Hematopoietic multipotent progenitor cell treated with erythropoietin and hydrocortisone succinate and interleukin-3 and kit ligand, for 8 days (in vitro differentiated cells): Measurements from ENCODE around the gene PLIN1.

Experiments
- DNase-seq: peaks from one replicate; pipeline ENCODE4 v3.0.0-alpha.2; 2015

The PLIN1 gene

DNA sequence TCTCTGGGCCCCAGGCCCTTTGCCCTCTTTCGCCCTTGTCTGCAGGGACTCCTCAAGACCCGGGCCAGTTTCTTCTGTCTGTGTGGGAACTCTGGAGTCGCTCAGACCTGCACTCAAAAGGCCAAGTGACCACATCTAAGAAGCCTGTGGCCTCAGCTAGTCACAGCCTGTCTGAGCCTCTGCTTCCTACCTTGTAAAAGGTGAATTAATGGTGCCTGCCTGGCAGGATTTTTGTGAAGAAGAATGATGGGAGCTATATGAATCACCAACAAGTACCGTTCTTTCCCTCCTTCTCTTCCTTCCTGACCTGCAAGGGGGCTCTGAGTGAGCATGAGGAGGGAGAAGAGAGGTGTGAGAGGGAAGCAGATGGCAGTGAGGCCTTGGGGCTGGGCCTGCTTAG lies 7.5 kb downstream of the PLIN1 start:
- DNase-seq: no peak

DNA sequence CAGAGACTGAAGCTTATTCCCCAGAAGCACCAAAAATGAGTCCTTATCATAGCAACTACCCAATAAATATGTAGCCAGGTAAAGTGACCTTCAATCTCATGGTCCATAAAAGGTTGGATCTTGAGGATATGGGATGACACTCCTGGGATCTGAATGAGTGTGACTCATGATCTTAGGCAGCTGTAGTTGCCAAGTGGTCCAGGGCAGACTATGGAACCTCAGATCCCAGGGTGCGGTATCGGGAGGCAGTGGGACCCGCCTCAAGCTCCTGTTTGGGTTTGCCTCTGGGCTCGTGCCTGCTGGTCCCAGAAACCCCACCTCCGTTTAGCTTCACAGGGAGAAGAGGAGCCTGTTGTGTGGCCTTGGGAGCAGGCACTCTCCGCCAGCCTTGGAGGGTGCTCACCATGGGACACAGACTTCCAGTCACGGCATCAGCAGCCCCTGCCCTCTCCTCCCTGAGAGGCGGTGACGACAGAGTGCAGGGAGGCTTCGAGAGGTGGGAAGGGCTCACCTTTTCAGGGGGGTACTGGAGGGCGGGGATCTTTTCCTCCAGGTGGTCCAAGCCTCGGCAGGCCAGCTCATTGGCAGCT lies 8.1 kb downstream of the PLIN1 start:
- DNase-seq: no peak

DNA sequence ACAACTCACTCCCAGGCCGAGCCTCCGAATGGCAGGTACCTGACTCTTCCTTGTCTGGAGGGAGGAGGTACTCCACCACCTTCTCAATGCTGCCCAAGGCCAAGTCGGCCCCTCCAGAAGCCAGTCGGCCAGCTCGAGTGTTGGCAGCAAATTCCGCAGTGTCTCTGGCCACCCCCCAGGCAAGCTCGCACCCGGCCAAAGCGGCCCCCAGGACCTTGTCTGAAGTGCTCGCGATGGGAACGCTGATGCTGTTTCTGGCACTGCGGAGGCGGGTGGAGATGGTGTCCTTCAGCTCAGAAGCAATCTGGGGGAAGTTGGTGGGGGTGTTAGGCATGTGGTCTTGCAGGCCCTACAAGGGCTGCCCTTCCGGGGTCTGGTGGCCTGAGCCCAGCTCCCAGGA lies 9.2 kb downstream of the PLIN1 start:
- no peak for DNase-seq

DNA sequence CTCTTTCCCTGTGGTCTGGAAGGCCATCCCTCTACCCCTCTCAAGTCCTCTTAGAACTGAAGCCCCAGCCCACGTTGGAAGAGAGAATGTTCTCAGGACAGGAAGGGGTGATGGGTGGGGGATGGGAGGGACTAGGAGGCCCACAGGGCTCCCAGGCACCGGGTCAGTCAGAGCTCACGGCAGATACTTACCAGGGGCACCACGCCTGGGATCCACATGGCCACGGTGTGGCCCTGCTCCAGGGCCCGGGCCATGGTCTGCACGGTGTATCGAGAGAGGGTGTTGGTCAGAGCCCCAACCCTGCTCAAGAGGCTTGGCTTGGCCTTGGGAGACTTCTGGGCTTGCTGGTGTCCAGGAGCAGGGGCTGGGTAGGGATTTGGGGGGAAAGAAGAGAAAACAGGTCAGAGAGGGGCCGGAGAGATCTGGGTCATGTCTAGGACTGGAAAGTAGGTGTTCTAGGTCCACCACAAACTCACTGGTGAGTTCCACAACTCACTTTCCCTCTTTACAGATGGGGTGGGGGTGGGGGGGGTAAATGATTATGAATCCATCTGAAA lies 9.8 kb downstream of the PLIN1 start:
- no peak for DNase-seq

DNA sequence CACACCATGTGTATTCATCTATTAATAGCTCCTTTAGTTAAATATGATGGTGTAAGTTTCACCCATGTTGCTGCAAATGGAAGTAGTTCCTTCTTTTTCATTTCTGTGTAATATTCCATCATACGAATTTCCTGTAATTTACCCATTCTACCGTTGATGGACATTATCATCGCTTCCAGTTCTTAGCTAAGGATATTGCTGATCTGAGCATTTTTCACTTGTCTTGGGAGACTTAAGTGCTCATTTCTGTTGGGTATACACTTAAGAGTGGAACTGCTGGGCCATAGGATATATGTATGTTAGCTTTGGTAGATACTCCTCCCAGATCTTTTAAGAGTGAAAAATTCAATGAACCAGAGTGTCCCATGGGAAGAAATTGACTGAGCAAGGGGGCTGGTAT lies 11.0 kb downstream of the PLIN1 start:
- no peak for DNase-seq

DNA sequence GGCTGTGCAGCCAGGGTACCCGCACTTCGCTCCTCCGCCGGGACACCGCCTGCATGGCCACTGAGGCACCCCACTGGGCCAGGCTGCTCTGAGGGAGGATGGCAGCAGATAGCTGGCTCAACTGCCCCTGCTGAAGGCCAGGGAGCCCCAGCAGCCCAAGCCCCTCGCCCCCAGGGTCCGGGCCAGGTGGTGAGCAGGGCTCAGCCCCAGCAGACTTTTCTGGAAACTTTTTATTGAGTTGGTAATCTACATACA lies 11.5 kb downstream of the PLIN1 start:
- no peak for DNase-seq

DNA sequence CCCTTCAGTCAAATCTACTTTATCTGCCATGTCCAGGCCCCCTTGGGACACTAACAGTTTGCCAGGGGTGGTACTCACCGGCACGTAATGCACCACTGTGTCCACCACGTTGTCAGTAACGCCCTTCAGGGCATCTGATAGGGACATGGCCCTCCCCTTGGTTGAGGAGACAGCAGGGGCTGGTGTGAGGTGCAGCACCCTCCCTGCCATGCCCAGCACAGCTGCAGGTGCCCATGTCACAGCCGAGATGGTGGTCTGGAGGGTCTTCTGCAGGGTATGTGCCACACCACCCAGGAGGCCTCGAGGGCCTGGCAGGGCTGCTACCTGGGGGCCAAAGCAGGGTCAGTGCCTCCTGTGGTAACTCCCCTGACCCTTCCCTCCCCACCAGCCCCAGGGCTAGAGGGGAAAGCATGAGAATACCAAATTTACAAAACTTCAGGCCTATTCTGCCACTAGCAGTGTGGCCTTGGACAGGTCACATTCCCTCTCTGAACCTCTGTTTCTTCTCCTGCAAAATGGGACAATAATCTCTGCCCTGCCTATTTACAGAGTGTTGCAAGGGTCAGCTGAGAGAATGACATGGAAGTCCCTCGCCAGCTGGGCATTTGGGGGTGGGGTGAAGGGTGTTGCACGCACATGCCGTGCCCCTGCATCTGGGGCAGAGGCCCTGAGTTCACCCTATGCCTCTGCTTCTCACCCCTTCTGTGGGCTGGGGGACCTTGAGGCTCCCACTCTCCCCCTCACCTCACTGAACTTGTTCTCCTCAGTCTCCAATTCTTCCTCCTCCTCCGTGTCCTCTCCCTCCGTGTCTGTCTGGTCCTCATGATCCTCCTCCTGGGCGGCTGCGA lies 12.1 kb downstream of the PLIN1 start:
- no peak for DNase-seq

DNA sequence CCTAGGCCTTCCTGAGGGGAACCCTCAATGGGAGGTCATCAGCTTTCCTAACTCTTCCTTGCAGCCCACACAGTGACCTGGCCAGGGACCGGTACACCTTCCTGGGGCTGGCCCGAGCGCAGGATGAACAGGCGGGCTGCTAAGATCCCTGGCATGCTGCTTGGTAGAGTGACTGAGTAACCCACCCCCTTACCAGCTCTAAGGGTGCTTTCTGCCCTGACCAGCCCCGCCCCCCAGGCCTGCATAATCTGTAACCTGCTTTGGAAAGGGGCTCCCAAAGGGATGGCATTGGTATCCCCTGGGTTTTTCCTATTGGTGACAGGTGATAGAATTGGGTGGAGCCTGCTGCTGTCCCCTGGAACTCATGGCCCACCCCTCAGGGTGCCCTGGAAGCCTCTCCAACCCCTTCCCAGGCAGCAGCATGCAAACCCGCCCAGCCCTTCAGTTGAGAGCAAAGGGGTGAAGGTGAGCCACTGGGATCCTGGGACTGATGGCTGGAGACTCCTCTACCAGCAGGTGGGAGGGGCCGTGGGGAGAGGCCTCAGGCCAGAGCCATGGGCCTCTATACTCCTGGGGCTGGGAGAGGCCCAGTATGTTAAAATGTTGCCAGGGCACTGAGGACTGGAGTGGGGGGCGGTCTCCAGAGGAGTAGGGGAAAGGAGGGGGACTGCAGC lies 12.8 kb downstream of the PLIN1 start:
- no peak for DNase-seq

DNA sequence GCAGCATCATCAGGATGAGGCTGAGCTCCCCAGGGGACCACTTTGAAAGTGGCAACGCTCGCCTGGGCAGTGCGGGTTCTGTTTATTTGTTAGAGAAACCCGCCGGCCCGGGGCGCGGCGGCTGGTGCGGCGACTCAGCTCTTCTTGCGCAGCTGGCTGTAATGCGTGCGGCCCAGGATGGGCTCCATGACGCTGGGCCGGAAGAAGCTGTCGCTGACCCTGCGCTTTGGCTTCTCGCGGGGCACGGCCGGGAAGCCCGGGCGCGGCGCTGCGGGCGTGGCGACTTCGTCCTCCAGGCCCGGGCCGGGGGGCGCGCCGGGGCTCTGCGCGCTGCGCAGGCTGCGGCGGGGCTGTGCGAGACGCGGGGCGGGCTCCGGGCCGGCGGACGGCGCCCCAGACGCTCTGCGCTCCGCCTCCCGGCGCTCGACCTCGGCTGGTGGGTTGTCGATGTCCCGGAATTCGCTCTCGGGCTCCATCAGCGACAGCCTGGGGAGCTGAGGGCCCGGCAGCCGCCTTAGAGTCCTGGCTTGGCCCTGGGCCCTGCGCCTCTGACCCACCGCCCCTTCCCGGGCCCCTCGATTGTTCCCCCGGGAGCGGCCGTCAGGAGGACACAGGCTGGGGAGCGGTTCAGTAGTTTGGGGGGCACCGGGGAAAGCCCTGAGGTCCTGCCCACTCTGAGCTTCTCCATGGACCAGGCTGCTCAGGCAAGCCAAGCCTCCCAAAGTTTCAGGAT lies 13.6 kb downstream of the PLIN1 start:
- DNase-seq: peak; percentile 16

DNA sequence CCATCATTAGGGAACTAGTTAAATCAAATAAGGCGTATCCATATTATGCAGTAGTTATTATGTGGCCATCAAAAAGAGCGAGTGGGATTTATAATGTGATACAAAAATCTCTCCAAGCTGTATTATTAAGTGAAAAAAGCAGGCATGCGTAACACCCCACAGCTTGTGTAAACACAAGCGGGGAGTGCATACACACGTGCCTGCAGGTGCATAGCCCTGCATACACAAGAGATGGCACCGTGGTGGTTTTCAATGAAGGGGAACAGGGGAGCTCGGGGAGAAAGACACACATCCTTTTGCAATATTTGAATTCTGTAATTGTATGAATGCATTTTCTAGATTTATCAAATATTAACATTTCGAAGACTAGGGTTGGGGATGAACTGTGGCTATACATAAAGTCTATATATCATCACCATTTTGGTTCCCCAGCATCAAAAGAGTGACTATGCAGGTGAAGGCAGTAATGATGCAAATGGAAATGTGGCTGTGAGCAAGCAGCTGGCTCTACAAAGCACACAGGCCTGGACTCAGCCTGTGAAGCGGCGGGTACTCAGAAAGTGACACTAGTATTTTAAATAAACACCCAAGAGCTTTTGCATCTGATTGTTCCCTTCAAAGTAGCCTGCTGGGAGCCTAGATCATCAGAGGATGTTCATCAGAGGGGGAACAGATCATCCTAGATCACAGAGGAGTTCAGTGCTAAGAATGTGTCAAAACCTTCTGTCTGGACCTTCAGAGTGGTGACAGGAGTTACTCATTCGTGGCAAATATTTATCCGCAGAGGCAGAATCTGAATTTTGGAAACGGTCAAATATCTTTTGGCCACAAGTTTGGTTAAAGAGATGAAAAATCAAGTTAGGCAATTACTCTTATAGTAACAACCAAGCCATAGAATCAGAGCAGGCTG lies 14.5 kb downstream of the PLIN1 start:
- DNase-seq: no peak

DNA sequence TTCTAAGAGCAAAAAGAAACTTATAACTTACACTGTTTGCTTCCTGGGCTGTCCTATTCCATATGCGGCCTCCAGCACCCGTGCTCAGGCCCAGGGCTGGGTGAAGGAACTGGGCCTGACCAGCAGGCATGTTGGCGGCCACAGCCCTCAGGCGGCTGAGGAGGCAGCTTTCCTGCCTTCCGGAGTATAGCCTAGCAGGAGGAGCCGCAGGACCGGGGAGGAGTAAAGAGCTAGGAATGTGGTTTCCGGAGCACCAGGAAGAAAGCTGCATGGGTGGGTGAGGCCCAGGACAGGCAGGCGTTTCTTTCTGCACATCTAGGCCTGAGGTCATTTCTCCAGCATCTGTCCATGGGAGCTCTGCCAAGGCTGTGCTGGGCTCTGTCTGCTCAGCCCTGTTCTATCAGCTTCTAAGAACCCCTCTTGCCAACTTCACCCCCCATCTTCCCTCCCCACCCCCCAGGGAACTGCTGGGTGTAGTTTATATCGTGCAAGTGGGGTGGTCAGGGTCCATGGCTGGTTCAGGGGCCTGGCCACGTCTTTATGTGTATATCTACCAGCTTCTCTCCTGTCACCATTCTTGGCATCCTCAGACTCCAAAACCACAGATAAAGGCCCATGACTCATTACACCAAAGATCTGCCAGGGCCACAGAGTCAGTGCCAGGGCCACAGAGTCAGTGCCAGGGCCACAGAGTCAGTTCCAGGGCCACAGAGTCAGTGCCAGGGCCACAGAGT lies 16.1 kb downstream of the PLIN1 start:
- peak; percentile 63 for DNase-seq

DNA sequence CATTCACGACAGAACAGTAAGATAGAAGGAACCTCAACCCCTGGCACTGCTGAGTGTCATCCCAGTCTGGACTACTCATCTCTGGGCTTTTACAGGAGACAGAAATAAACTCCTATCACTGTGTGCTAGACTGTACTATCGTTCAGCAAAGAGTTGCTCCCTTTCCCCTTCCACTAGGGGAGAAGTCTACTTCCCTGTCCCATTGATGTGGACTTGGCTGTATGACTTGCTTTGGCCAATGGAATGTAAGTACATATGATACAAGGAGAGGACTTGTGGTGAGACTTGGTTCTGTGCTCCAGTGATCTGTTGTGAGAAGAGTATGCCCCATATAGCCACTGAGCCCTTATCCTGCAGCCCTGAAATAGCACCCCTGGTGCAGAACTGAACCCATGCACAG lies 18.6 kb downstream of the PLIN1 start:
- DNase-seq: no peak

DNA sequence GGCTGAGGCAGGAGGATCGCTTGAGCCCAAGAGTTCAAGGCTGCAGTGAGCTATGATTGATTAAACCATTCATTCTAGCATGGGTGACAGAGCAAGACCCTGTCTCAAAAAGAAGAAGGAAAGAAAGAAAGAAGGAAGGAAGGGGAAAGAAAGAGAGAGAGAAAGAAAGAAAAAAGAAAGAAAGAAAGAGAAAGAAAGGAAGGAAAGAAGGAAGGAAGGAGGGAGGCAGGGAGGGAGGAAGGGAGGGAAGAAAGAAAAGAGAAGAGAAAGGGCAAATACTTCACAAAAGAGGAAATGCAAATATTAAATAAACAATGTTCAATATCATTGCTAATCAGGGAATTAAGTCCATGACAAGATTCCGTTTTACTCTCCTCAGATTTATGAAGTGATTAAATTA lies 19.9 kb downstream of the PLIN1 start:
- DNase-seq: no peak

DNA sequence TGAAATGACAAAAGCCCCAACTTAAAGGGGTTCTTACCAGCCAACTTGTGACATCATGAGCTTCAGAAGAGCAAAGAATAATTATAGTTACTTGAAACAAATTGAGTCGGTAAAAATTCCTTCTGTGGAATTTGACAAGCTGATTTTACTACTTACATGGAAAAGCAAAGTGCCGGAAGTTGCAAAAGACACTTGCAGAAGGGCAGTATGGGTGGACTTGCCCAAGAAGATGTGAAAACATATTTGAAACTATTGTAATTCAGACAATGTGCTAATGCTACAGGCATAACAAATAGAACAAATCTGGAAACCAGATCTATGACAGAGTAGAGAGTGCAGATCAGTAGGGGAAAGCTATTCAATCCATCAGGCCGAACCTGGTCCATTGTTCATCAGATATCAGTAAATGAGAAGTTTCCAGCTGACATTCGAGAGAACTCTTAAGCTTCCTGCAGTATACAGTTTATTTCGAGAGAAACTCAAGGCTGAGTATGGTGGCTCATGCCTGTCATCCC lies 21.4 kb downstream of the PLIN1 start:
- DNase-seq: no peak

DNA sequence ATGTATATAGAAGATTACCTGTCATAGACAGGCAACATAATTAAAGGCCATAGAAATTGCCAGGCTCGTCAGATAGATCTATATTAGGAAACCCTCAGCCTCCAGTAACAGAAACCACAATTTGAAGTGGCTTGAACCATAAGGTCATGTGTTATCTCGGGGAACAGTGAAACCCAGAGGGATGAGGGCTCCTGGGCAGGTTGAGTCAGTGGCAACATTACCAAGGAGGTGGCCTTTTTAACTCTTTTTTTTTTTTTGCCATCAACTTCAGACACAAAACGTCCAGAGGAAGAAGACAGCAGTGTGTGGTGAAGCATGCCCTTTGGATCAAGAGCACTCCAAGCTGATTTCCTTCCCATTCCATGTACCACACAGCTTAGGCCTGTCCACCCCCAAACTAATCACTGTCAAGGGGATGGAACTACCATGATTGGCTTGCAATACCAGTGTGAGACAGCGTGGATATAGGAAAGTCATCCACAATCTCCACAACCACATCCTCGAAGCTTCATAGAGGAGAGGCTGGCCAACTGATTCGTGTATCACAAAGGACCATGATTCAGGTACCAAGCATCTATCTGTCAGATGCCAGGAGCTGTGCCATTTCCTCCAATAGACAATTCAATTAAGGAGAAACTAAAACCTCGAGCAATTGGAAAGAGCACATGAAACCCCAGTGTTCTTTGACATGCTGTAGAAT lies 22.9 kb downstream of the PLIN1 start:
- no peak for DNase-seq

DNA sequence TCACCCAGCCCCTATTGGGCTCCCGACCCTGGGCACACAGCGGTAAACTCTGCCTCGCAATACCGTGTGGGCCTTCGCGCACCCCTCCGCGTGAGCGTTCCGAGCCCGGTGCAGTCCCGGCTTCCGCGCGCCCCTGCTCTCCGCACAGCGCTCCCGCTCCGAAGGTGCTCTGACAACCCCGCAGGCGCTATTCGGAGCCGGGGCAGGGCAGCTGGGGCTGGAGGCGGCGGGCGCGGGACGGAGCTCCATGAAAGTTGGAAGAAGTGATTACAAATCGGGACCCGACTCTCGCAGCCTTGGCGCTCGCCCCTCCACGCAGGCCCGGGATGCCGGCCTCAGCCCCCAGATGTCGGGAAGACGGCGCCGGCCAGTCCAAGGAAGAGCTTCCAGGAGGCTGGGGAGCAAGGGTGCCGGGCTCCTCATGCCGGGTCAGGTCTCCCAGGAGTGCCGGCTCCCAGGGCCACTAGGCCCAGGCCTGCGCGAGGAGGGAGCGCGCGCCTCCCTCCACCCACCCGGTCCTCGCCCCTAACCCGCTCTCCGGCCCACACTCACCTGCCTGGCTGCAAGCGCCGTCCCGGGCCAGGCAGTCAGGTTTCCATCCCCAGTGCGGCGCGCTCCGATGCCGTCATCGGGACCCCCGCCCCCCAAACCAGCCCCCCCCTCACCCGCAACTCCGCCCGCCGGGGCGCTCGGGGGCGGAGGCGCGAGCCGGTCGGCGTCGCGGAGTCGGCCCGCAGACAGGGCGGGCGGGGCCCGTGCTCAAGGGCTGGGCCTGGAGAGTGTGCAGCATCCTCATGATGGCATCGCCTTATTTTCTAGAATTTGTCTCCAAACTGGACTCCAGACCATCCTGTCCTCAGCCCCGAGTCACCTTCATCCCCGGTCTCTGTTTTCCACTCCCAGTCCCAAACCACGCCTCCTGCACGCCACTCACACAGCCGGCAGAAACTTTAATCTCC lies 24.0 kb downstream of the PLIN1 start, which contains the start of gene KIF7:
TSS of gene KIF7 (minus strand) at position 621 of the 959 bp plus-strand sequence. CDS start 2,537 bp downstream, outside the sequence.
- DNase-seq: no peak

DNA sequence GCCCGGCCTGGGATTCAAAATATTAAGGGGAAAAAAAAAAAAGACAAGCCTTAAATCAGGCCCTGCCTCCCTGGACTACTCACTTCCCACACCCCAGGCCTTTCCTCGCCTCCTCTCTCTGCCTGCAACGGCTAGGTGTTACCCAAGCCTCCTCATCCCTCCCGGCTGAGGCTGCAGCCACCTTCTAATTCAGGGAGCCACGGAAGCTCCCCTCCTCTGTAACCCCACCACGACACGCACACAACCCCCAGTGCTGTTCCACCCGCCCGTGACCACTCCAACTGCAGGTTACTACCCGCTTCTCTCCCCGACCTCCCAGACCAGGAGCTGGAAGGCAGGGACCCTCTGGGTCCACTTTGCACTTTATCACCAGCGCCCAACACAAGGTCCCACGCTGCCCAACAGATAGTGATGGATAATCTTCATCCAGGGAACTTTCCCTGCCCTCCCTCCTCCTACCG lies 24.8 kb downstream of the PLIN1 start:
- no peak for DNase-seq

DNA sequence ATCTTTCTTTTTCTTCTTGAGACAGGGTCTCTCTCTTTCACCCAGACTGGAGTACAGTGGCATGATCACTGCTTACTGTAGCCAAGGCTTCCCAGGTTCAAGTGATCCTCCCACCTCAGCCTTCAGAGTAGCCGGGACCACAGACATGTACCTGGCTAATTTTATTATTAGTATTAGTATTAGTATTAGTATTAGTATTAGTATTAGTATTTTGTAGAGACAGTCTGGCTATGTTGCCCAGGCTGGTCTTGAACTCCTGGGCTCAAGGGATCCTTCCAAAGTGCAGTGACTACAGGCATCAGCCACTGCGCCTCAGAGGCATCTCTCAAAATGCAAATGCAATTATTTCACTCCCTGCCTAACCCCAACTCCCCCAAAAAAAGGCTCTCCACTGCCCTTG lies 25.6 kb downstream of the PLIN1 start:
- no peak for DNase-seq

DNA sequence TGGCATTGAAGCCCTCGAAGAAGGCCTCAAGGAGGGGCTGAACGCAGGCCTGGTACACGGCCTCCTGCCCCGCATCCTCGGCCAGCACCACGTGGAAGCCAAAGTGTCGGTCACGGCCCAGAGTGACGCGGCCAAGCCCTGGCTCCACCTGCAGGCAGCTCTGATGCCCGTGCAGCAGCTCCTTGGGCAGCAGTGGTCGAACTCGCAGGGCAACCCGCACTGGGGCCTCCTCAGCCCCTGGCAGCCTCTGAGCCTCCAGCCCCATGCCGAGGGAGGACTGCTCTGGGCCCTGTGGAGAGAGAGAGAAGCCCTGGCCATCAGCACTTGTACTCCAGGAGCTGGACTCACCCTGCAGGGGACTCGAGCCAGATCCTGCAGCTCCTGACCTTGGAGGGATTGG lies 26.5 kb downstream of the PLIN1 start:
- no peak for DNase-seq
